Lower leg skin (tissue), 3 donors: Measurements from ENCODE around the gene RIIAD1.
"Not testable (repeated sequence)": the region's sequence is repeated elsewhere in the genome, so short reads cannot be mapped to it uniquely, and the experiment has no call there.

Experiments used
- CTCF ChIP-seq, 3 donors: fragments of 450-650 bp; IDR thresholded peaks; one replicate each; pipeline ENCODE4 v1.5.1; 2016; ENCODE audit warnings: antibody characterized with exemption in 3 of 3, mild to moderate bottlenecking in 3 of 3, moderate library complexity in 2 of 3
- POLR2A ChIP-seq, 2 donors: fragments of 450-650 bp; IDR thresholded peaks; one replicate each; pipeline ENCODE4 v1.6.1; 2016 to 2017; ENCODE audit warnings: antibody characterized with exemption in 2 of 2, mild to moderate bottlenecking in 1 of 2, moderate library complexity in 1 of 2

- not testable (repeated sequence) for TF ChIP-seq CTCF, POLR2A (IDR thresholded peaks at IDR 0.05)
Measured at GRCh38 chr1:151769270-151769669, 47.9 kb downstream of the RIIAD1 start.
